ENCODE results near the gene PUS7L.

DNA sequence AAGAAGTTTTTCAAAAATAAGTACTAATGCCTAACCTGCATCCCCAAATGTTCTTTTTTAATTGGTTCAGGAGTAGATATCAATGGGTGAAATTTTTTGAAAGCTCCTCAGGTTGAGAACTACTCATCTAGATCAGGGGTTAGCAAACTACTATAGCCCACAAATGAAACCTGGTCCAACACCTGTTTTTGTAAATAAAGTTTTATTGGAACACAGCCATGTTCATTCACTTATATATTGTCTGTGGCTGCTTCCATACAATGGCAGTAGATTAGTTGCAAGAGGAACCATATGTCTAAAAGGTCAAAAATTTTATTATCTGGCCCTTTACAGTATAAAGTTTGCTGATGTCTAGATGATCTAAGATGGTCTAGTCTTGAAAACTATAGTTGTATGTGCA, 13.8 kb downstream of the PUS7L start:
- TF ChIP-seq PPARA (CRISPR knock-in tag; IDR thresholded peaks at IDR 0.05; ENCODE audit: borderline replicate concordance) (no peak), ZNF8 (CRISPR knock-in tag; IDR thresholded peaks at IDR 0.05) (no peak), TCF4 (CRISPR knock-in tag; IDR thresholded peaks at IDR 0.05; ENCODE audit: borderline replicate concordance) (no peak), ZFP3 (CRISPR knock-in tag; IDR thresholded peaks at IDR 0.05) (no peak), ZFP30 (CRISPR knock-in tag; IDR thresholded peaks at IDR 0.05) (no peak), ZNF565 (CRISPR knock-in tag; conservative IDR thresholded peaks at IDR 0.05; ENCODE audit: low read depth) (no peak), TSHZ2 (CRISPR knock-in tag; IDR thresholded peaks at IDR 0.05) (no peak)

Data from SK-N-SH treated with all-trans-retinoic acid at 6 μM for 48 hours (cell line).